ENCODE results near the gene ERMAP. TPM values are rescaled to one million over a fixed set of nuclear protein-coding genes. Genes with fewer than 3 reads are reported as not detected.
"Not testable (repeated sequence)": the region's sequence is repeated elsewhere in the genome, so short reads cannot be mapped to it uniquely, and the experiment has no call there.

The ERMAP gene
- total RNA-seq, 1 donor from 2014 or later = 10.6 TPM

- no peak for ATAC-seq
These were observed 28.3 kb downstream of the ERMAP start for GRCh38 chr1:42845193-42845592.

GRCh38 chr1:42845866-42846256 lies 28.9 kb downstream of the ERMAP start:
- ATAC-seq = no peak

GRCh38 chr1:42846257-42847110 lies 29.6 kb downstream of the ERMAP start, which contains the start of gene ZNF691:
ZNF691 (plus strand) TSS chr1:42846613; CDS start chr1:42849659, 3,046 bp downstream.
- peak; percentile 97 for ATAC-seq

- no peak for ATAC-seq
These were observed 30.2 kb downstream of the ERMAP start for GRCh38 chr1:42847111-42847595.

- no peak for ATAC-seq
These were observed 31.0 kb downstream of the ERMAP start for GRCh38 chr1:42847721-42848460.

- no peak for ATAC-seq
These were observed 32.1 kb downstream of the ERMAP start for GRCh38 chr1:42848823-42849537.

- no peak for ATAC-seq
These were observed 33.0 kb downstream of the ERMAP start for GRCh38 chr1:42849944-42850343.

GRCh38 chr1:42851420-42851819 lies 34.5 kb downstream of the ERMAP start:
- ATAC-seq = no peak

GRCh38 chr1:42851960-42852607 lies 35.2 kb downstream of the ERMAP start:
- no peak for ATAC-seq

GRCh38 chr1:42852608-42852980 lies 35.7 kb downstream of the ERMAP start:
- ATAC-seq = no peak

- no peak for ATAC-seq
These were observed 36.4 kb downstream of the ERMAP start for GRCh38 chr1:42853116-42853884.

GRCh38 chr1:42856554-42856953 lies 39.6 kb downstream of the ERMAP start:
- not testable (repeated sequence) for ATAC-seq

- ATAC-seq = not testable (repeated sequence)
These were observed 42.4 kb downstream of the ERMAP start for GRCh38 chr1:42859366-42859765.

GRCh38 chr1:42860339-42861013 lies 43.6 kb downstream of the ERMAP start:
- no peak for ATAC-seq

- ATAC-seq = no peak
These were observed 44.1 kb downstream of the ERMAP start for GRCh38 chr1:42861014-42861399.

- ATAC-seq = no peak
These were observed 49.6 kb downstream of the ERMAP start for GRCh38 chr1:42866549-42866948.

GRCh38 chr1:42868466-42868865 lies 51.5 kb downstream of the ERMAP start:
- ATAC-seq = not testable (repeated sequence)

GRCh38 chr1:42869254-42869653 lies 52.3 kb downstream of the ERMAP start:
- ATAC-seq = not testable (repeated sequence)

GRCh38 chr1:42869751-42870150 lies 52.8 kb downstream of the ERMAP start:
- ATAC-seq = not testable (repeated sequence)

- not testable (repeated sequence) for ATAC-seq
These were observed 56.2 kb downstream of the ERMAP start for GRCh38 chr1:42873108-42873507.

- no peak for ATAC-seq
These were observed 56.7 kb downstream of the ERMAP start for GRCh38 chr1:42873670-42874069.

Data from esophagus mucosa (tissue), 1 donor.